Measurements from ENCODE around the gene GAGE13. TPM values are rescaled to one million over a fixed set of nuclear protein-coding genes. Genes with fewer than 3 reads are reported as not detected.
A peak's percentile ranks its signal among the peaks of the same experiment; 100 is the strongest.
"Not testable (repeated sequence)": the region's sequence is repeated elsewhere in the genome, so short reads cannot be mapped to it uniquely, and the experiment has no call there.

The GAGE13 gene
- total RNA-seq, 1 donor from 2014 or later, result not detected

DNA sequence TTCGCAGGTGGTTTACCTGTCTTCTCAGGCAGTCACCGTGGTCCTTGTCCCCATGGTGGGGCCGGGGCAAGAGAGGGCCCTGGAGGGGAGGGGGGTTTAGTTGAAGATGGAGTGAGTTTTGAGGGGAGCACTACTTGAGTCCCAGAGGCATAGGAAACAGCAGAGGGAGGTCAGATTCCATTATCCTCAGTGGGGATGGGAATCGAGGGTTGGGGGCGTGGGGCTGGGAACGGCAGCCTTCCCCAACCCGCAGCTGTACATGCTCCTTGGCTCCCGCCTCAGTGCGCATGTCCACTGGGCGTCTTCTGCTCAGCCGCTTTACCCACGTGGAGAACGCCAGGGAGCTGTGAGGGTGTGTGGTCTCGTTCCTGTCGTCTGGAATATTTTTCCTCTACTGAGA is 28.0 kb upstream of the GAGE13 start, which contains the start of gene GAGE10:
Gene GAGE10 (plus strand): TSS at position 301 of the 400 bp plus-strand sequence. CDS start 1,214 bp downstream, outside the sequence.
- Mint-ChIP-seq H3K4me3 (no peak within 1 kb of the TSS), H3K9me3 (no peaks in the 10 kb centered on the region), H3K27me3 (ENCODE audit: low read depth) (no peaks in the 10 kb centered on the region), H3K36me3 (ENCODE audit: low read depth) (no peaks in the 10 kb centered on the region), H3K4me1 (no peaks in the 10 kb centered on the region), H3K27ac (ENCODE audit: unreplicated experiment) (no peak within 1 kb of the TSS)
- no peak for DNase-seq (ENCODE audit: low read depth, low spot score)
- TF ChIP-seq CTCF (conservative IDR thresholded peaks at IDR 0.05), result no peak

GRCh38 chrX:49307775-49308174 is 23.6 kb upstream of the GAGE13 start:
- not testable (repeated sequence) for H3K4me3 Mint-ChIP-seq; H3K36me3 Mint-ChIP-seq (ENCODE audit: low read depth); DNase-seq (ENCODE audit: low read depth, low spot score); H3K9me3 Mint-ChIP-seq; H3K27ac Mint-ChIP-seq (ENCODE audit: unreplicated experiment)
- peaks cover 21% of the 10 kb centered on the region for H3K4me1 Mint-ChIP-seq
- H3K27me3 Mint-ChIP-seq (ENCODE audit: low read depth), result peaks cover 13% of the 10 kb centered on the region

DNA sequence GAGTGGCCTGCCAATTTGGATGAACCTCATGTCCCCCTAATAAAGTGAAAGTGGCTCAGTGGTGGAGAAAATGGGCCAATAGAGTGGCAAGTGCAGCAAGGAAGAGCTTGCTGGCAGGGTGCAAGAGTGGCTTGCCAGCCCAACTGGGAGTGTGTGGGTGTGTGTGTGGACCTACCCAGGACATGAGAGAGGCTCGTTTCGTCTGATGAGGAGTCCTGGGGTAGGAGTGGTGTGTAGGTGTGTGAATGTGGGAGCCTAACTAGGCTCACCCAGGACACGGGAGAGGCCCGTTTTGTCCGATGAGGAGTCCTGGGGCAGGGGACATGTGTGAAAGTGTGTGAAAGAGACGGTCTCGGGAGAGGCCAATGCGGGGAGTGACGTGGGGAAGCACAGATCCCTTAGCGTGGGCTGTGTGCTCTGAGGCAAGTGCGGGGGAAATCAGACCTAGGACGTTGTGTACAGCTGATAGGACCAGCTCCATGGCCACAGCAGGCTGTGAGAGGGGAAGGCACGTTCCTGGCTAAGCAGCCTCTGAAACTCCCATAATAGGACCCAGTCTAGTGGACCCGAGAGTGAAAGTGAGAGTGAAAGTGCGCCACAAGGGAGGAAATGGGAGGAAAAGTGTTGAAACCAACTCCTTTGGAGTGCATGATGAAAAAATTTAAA is 22.6 kb upstream of the GAGE13 start:
- Mint-ChIP-seq H3K4me1 (peaks cover 21% of the 10 kb centered on the region), H3K36me3 (ENCODE audit: low read depth) (no peaks in the 10 kb centered on the region), H3K4me3 (no peak overlapping the region), H3K27me3 (ENCODE audit: low read depth) (peaks cover 13% of the 10 kb centered on the region), H3K9me3 (peaks cover 5% of the 10 kb centered on the region), H3K27ac (ENCODE audit: unreplicated experiment) (no peak overlapping the region)
- no peak for DNase-seq (ENCODE audit: low read depth, low spot score)
- TF ChIP-seq CTCF (conservative IDR thresholded peaks at IDR 0.05), result no peak

- no peaks in the 10 kb centered on the region for H3K36me3 Mint-ChIP-seq (ENCODE audit: low read depth)
- peaks cover 21% of the 10 kb centered on the region for H3K4me1 Mint-ChIP-seq
- no peak for DNase-seq (ENCODE audit: low read depth, low spot score)
- peaks cover 13% of the 10 kb centered on the region for H3K27me3 Mint-ChIP-seq (ENCODE audit: low read depth)
- peaks cover 5% of the 10 kb centered on the region for H3K9me3 Mint-ChIP-seq
- peak overlapping the region; percentile 57 for H3K27ac Mint-ChIP-seq (ENCODE audit: unreplicated experiment)
- no peak for TF ChIP-seq CTCF (conservative IDR thresholded peaks at IDR 0.05)
- no peak overlapping the region for H3K4me3 Mint-ChIP-seq
Measured at GRCh38 chrX:49309401-49309981, 21.9 kb upstream of the GAGE13 start.

- no peak overlapping the region for H3K4me3 Mint-ChIP-seq
- H3K27me3 Mint-ChIP-seq (ENCODE audit: low read depth), result peaks cover 13% of the 10 kb centered on the region
- H3K4me1 Mint-ChIP-seq, result peaks cover 21% of the 10 kb centered on the region
- H3K27ac Mint-ChIP-seq (ENCODE audit: unreplicated experiment), result no peak overlapping the region
- peaks cover 5% of the 10 kb centered on the region for H3K9me3 Mint-ChIP-seq
- no peak for TF ChIP-seq CTCF (conservative IDR thresholded peaks at IDR 0.05)
- no peak for DNase-seq (ENCODE audit: low read depth, low spot score)
- no peaks in the 10 kb centered on the region for H3K36me3 Mint-ChIP-seq (ENCODE audit: low read depth)
Measured at GRCh38 chrX:49310371-49310770, 21.0 kb upstream of the GAGE13 start.

GRCh38 chrX:49312176-49312575 is 19.2 kb upstream of the GAGE13 start:
- Mint-ChIP-seq H3K4me3 (no peak overlapping the region), H3K9me3 (peaks cover 5% of the 10 kb centered on the region)

More at GRCh38 chrX:49312176-49312575, 19.2 kb upstream of the GAGE13 start:
- peaks cover 13% of the 10 kb centered on the region for H3K27me3 Mint-ChIP-seq (ENCODE audit: low read depth)
- H3K27ac Mint-ChIP-seq (ENCODE audit: unreplicated experiment), result no peak overlapping the region
- DNase-seq (ENCODE audit: low read depth, low spot score), result no peak
- no peak for TF ChIP-seq CTCF (conservative IDR thresholded peaks at IDR 0.05)
- H3K4me1 Mint-ChIP-seq, result peaks cover 21% of the 10 kb centered on the region
- H3K36me3 Mint-ChIP-seq (ENCODE audit: low read depth), result no peaks in the 10 kb centered on the region

Measured in neural crest cell (in vitro differentiated cells).